ENCODE measurements around the gene CHCHD2. TPM values are rescaled to one million over a fixed set of nuclear protein-coding genes. Genes with fewer than 3 reads are reported as not detected.

Gene CHCHD2
- total RNA-seq, 2 donors from 2014 or later, result 338 to 580 TPM

GRCh38 chr7:56063500-56063881 lies 42.8 kb downstream of the CHCHD2 start:
- DNase-seq, result no peak
- H3K27me3 ChIP-seq, result no peaks in the 10 kb centered on the region
- peaks cover 7% of the 10 kb centered on the region for H3K36me3 ChIP-seq
- peak overlapping the region; percentile 86 to 90 for H3K9ac ChIP-seq (ENCODE audit: low read depth in 2 of 2, low read length in 2 of 2)
- intact Hi-C loops (cut with DNase I), result no loop called here
- TF ChIP-seq, protein P1, sequence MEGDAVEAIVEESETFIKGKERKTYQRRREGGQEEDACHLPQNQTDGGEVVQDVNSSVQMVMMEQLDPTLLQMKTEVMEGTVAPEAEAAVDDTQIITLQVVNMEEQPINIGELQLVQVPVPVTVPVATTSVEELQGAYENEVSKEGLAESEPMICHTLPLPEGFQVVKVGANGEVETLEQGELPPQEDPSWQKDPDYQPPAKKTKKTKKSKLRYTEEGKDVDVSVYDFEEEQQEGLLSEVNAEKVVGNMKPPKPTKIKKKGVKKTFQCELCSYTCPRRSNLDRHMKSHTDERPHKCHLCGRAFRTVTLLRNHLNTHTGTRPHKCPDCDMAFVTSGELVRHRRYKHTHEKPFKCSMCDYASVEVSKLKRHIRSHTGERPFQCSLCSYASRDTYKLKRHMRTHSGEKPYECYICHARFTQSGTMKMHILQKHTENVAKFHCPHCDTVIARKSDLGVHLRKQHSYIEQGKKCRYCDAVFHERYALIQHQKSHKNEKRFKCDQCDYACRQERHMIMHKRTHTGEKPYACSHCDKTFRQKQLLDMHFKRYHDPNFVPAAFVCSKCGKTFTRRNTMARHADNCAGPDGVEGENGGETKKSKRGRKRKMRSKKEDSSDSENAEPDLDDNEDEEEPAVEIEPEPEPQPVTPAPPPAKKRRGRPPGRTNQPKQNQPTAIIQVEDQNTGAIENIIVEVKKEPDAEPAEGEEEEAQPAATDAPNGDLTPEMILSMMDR (IDR thresholded peaks at IDR 0.05), result no peak
- peak overlapping the region; percentile 89 for H3K27ac ChIP-seq
- H3K4me1 ChIP-seq, result no peaks in the 10 kb centered on the region
- no peaks in the 10 kb centered on the region for H3K9me3 ChIP-seq
- H3K4me3 ChIP-seq, result peak overlapping the region; percentile 57

DNA sequence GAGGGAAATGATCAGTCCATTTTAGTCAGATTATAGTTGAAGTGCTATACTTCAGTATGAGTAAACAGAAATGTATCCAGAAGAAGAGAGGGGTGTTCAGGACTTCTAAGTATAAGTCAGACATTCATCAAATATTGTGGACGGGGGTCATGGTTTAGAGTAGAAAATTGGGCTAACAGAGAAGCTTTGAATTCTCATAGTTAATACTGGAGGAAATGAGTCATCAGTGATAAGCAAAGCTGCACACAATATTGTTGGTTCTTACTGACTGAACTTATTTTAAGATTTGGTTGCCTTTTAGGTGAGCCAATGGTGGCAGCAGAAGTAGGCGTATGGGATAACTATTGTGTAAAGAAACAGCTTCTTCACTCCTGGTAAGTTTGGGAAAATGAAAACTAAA lies 43.9 kb downstream of the CHCHD2 start:
- Histone ChIP-seq H3K4me1 (no peaks in the 10 kb centered on the region), H3K9me3 (no peaks in the 10 kb centered on the region), H3K36me3 (peaks cover 7% of the 10 kb centered on the region), H3K9ac (ENCODE audit: low read depth in 2 of 2, low read length in 2 of 2) (no peak overlapping the region), H3K27me3 (no peaks in the 10 kb centered on the region), H3K27ac (no peak overlapping the region), H3K4me3 (no peak overlapping the region)
- TF ChIP-seq, protein P1 (IDR thresholded peaks at IDR 0.05), result no peak
- intact Hi-C loops (cut with DNase I), result no loop called here
- no peak for DNase-seq

GRCh38 chr7:56053993-56054392 lies 52.3 kb downstream of the CHCHD2 start:
- no peak overlapping the region for H3K4me3 ChIP-seq
- no peak for DNase-seq
- H3K9me3 ChIP-seq, result no peaks in the 10 kb centered on the region
- H3K27ac ChIP-seq, result no peak overlapping the region
- H3K36me3 ChIP-seq, result peaks cover 3% of the 10 kb centered on the region
- H3K4me1 ChIP-seq, result peaks cover 6% of the 10 kb centered on the region
- H3K9ac ChIP-seq (ENCODE audit: low read depth in 2 of 2, low read length in 2 of 2), result no peak overlapping the region
- H3K27me3 ChIP-seq, result no peaks in the 10 kb centered on the region
- intact Hi-C loops (cut with DNase I), result no loop called here
- TF ChIP-seq, protein P1 (IDR thresholded peaks at IDR 0.05), result no peak

DNA sequence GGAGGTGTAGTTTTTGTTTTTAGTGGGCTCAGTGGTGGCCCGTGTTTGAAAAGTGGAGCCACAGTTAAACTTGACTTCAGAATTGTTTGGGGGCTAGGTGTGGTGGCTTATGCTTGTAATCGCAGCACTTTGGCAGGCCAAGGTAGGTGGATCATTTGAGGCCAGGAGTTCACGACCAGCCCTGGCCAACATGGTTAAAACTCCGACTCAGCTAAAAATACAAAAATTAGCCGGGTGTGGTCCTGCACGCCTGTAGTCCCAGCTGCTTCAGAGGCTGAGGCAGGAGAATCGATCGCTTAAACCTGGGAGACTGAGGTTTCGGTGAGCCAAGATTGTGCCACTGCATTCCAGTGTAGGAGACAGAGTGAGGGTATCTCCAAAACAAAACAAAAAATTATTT lies 52.9 kb downstream of the CHCHD2 start:
- Histone ChIP-seq H3K9me3 (no peaks in the 10 kb centered on the region), H3K27ac (no peak overlapping the region), H3K4me1 (peaks cover 6% of the 10 kb centered on the region), H3K36me3 (no peaks in the 10 kb centered on the region), H3K9ac (ENCODE audit: low read depth in 2 of 2, low read length in 2 of 2) (peak overlapping the region in 1 of 2 donors; percentile 1), H3K4me3 (no peak overlapping the region), H3K27me3 (no peaks in the 10 kb centered on the region)
- TF ChIP-seq, protein P1 (IDR thresholded peaks at IDR 0.05), result no peak
- DNase-seq, result no peak
- intact Hi-C loops (cut with DNase I), result no loop called here

Other genes with a start within 250 kb of the CHCHD2 start
- not detected for gene SEPTIN14, start 243.7 kb downstream of the CHCHD2 start, total RNA-seq
- gene ZNF713, start 219.0 kb downstream of the CHCHD2 start, total RNA-seq, result 1 to 10 TPM; 1.4 to 1.5 TPM
- 10 to 100 TPM; 10.4 to 19.3 TPM for gene MRPS17, start 154.6 kb downstream of the CHCHD2 start, total RNA-seq
- gene NIPSNAP2, start 141.9 kb downstream of the CHCHD2 start, total RNA-seq, result 10 to 100 TPM; 32.2 to 67.5 TPM
- gene PSPH, start 55.0 kb downstream of the CHCHD2 start, total RNA-seq, result 10 to 100 TPM in 1 of 2 donors, 1 to 10 TPM in 1; 7.5 to 23.4 TPM
- 100 to 1,000 TPM in 1 of 2 donors, 10 to 100 TPM in 1; 77.8 to 146 TPM for gene CCT6A, start 54.7 kb downstream of the CHCHD2 start, total RNA-seq
- 100 to 1,000 TPM in 1 of 2 donors, 10 to 100 TPM in 1; 90.7 to 103 TPM for gene SUMF2, start 42.2 kb downstream of the CHCHD2 start, total RNA-seq
- gene PHKG1, start 13.5 kb downstream of the CHCHD2 start, total RNA-seq, result 1 to 10 TPM; 1.1 to 1.7 TPM
- gene NUPR2, start 9.9 kb upstream of the CHCHD2 start, total RNA-seq, result 1 to 10 TPM; 1.3 to 2.5 TPM

Measured in colonic mucosa (tissue), 4 donors.